ENCODE measurements around the gene RIPOR1. TPM values are rescaled to one million over a fixed set of nuclear protein-coding genes. Genes with fewer than 3 reads are reported as not detected.

Gene RIPOR1
- total and polyA plus RNA-seq, 7 donors: 16.5 to 58.1 (median 34.1) TPM

GRCh38 chr16:67521095-67521804 lies 7.4 kb upstream of the RIPOR1 start:
- DNase-seq (peak; percentile 94 to 96), ATAC-seq (peak; percentile 94 to 97 (median 96))
- 0 to 1% (median 1%) methylated on average over 25 of the region's 25 CpGs for WGBS, 3 donors
- H3K4me1 ChIP-seq: peaks cover 3% of the 10 kb centered on the region
- intact Hi-C loops (cut with DNase I): loop anchor here (2.0 to 10.0 kb wide), 5 partner anchors 41 to 414 kb away; partner anchors contain the start of genes C16orf86 (in 1 of the 2), CTCF (in 1 of the 2), CTRL (in 1 of the 2) and ENKD1 (in 1 of the 2)
- H3K4me3 ChIP-seq: peak overlapping the region; percentile 58
- no peaks in the 10 kb centered on the region for H3K36me3 ChIP-seq (ENCODE audit: insufficient read depth in 1 of 2, low read depth in 1 of 2)
- peak; percentile 84 for TF ChIP-seq CTCF (IDR thresholded peaks at IDR 0.05)
- H3K27me3 ChIP-seq (ENCODE audit: insufficient read depth in 3 of 3, low read length in 2 of 3): no peaks in the 10 kb centered on the region
- H3K9me3 ChIP-seq: no peaks in the 10 kb centered on the region
- peak overlapping the region; percentile 87 for H3K27ac ChIP-seq

- 69 to 75% (median 74%) methylated on average over 11 of the region's 11 CpGs for WGBS, 3 donors
- Histone ChIP-seq H3K27me3 (ENCODE audit: insufficient read depth in 3 of 3, low read length in 2 of 3) (no peaks in the 10 kb centered on the region), H3K36me3 (ENCODE audit: insufficient read depth in 1 of 2, low read depth in 1 of 2) (no peaks in the 10 kb centered on the region), H3K4me1 (peaks cover 11% of the 10 kb centered on the region), H3K4me3 (no peak overlapping the region), H3K27ac (no peak overlapping the region), H3K9me3 (no peaks in the 10 kb centered on the region)
- DNase-seq (no peak), ATAC-seq (no peak)
- no peak for TF ChIP-seq CTCF (IDR thresholded peaks at IDR 0.05)
- intact Hi-C loops (cut with DNase I): loop anchor here in 1 of 2 donors (10.0 kb wide), 2 partner anchors 289 to 409 kb away; partner anchors contain the start of genes CTRL and PSMB10
Observed at GRCh38 chr16:67525176-67525860, 3.3 kb upstream of the RIPOR1 start.

- TF ChIP-seq CTCF (IDR thresholded peaks at IDR 0.05): no peak
- Histone ChIP-seq H3K4me3 (no peak overlapping the region), H3K27me3 (ENCODE audit: insufficient read depth in 3 of 3, low read length in 2 of 3) (no peaks in the 10 kb centered on the region), H3K4me1 (peaks cover 17% of the 10 kb centered on the region), H3K27ac (no peak overlapping the region), H3K36me3 (ENCODE audit: insufficient read depth in 1 of 2, low read depth in 1 of 2) (no peaks in the 10 kb centered on the region), H3K9me3 (no peaks in the 10 kb centered on the region)
- intact Hi-C loops (cut with DNase I): loop anchor here in 1 of 2 donors (10.0 kb wide), 2 partner anchors 289 to 409 kb away; partner anchors contain the start of genes CTRL and PSMB10
- DNase-seq (no peak), ATAC-seq (no peak)
- 91 to 94% (median 93%) methylated on average over 3 of the region's 3 CpGs for WGBS, 3 donors
Observed at GRCh38 chr16:67526149-67526791, 2.4 kb upstream of the RIPOR1 start.

- no peaks in the 10 kb centered on the region for H3K9me3 ChIP-seq
- intact Hi-C loops (cut with DNase I): loop anchor here in 1 of 2 donors (10.0 kb wide), 2 partner anchors 286 to 406 kb away; partner anchors contain the start of genes CTRL and PSMB10
- peak overlapping the region; percentile 80 for H3K27ac ChIP-seq
- peak overlapping the region; percentile 70 for H3K4me3 ChIP-seq
- TF ChIP-seq CTCF (IDR thresholded peaks at IDR 0.05): no peak
- peak; percentile 34 to 59 (median 42) for ATAC-seq
- H3K27me3 ChIP-seq (ENCODE audit: insufficient read depth in 3 of 3, low read length in 2 of 3): no peaks in the 10 kb centered on the region
- H3K4me1 ChIP-seq: peaks cover 17% of the 10 kb centered on the region
- peak in 1 of 2 donors; percentile 81 for DNase-seq
- 1 to 2% (median 1%) methylated on average over 40 to 65 of the region's 65 CpGs for whole genome bisulfite sequencing, 3 donors
- no peaks in the 10 kb centered on the region for H3K36me3 ChIP-seq (ENCODE audit: insufficient read depth in 1 of 2, low read depth in 1 of 2)
Observed at GRCh38 chr16:67528870-67529581, 397 bp downstream of the RIPOR1 start.
